B cell (primary cell): ENCODE data around the gene PSKH1. TPM values are rescaled to one million over a fixed set of nuclear protein-coding genes. Genes with fewer than 3 reads are reported as not detected.

Experiments used
- ATAC-seq: fragments of 200-7000 bp; cut with Tn5 transposase; one replicate; pipeline ENCODE4 v1.10.0; 2021; ENCODE audit warnings: low read depth, mild to moderate bottlenecking, moderate number of reproducible peaks, moderate library complexity
- CTCF ChIA-PET: fragments of 350-600 bp; sonication (Branson Sonifier 250); formaldehyde crosslinking; loops from one replicate; lab custom pipeline; 2021; ENCODE audit warnings: antibody characterized with exemption, inconsistent platforms; lab: Charles Lee
- POLR2A ChIA-PET: fragments of 350-600 bp; sonication (Branson Sonifier 250); formaldehyde crosslinking; loops from one replicate; lab custom pipeline; 2021; ENCODE audit warnings: antibody characterized with exemption; lab: Charles Lee
- DNase-seq: peaks from one replicate; pipeline ENCODE4 v3.0.0; 2013
- H2AFZ ChIP-seq: 2 replicates; pipeline ENCODE4 v1.6.1; 2012; ENCODE audit warnings: mild to moderate bottlenecking, low read depth, low read length; ENCODE audit not compliant: insufficient read depth, poor library complexity, severe bottlenecking
- H3K27ac ChIP-seq, 2 donors: 1 replicate in 1 of 2; 2 replicates in 1 of 2; pipeline ENCODE4 v1.5.1; 2012 to 2013; ENCODE audit warnings: low read length in 2 of 2, mild to moderate bottlenecking in 2 of 2, moderate library complexity in 1 of 2
- H3K27me3 ChIP-seq, 4 experiments: fragments of 200-600 bp in 1 of 4; sonication (generic) in 1 of 4; replicated peaks in 1 of 4; 1 replicate in 2 of 4; 2 replicates in 2 of 4; pipeline versions ENCODE4 v1.6.1 to v1.7.0; 2013 to 2016; ENCODE audit warnings: low read length in 3 of 4, mild to moderate bottlenecking in 2 of 4, mixed read lengths in 1 of 4, moderate library complexity in 1 of 4; ENCODE audit not compliant: insufficient read depth in 4 of 4, control insufficient read depth in 3 of 4; ENCODE audit errors: control extremely low read depth in 1 of 4
- H3K36me3 ChIP-seq, 2 experiments: replicated peaks in 1 of 2; 1 replicate in 1 of 2; 2 replicates in 1 of 2; pipeline versions ENCODE4 v1.6.1 to v1.7.1; 2013; ENCODE audit warnings: low read length in 1 of 2; ENCODE audit not compliant: insufficient read depth in 2 of 2, control insufficient read depth in 1 of 2; ENCODE audit errors: control extremely low read depth in 1 of 2, extremely low read depth in 1 of 2
- H3K4me1 ChIP-seq, 2 donors: fragments of 200-600 bp in 1 of 2; sonication (generic) in 1 of 2; 1 replicate in 1 of 2; 2 replicates in 1 of 2; pipeline versions ENCODE4 v1.5.1 to v1.6.1; 2013 to 2017; ENCODE audit warnings: low read length in 2 of 2; ENCODE audit not compliant: control insufficient read depth in 2 of 2, insufficient read depth in 2 of 2
- H3K4me2 ChIP-seq: replicated peaks from 2 replicates; pipeline ENCODE3; 2012; ENCODE audit warnings: mild to moderate bottlenecking, low read depth, low read length; ENCODE audit not compliant: poor library complexity, severe bottlenecking
- H3K4me3 ChIP-seq, 5 experiments: fragments of 200-600 bp in 1 of 5; sonication (generic) in 1 of 5; 1 replicate in 3 of 5; 2 replicates in 2 of 5; pipeline versions ENCODE4 v1.5.1 to v1.7.0; 2011 to 2016; ENCODE audit warnings: low read length in 4 of 5, mild to moderate bottlenecking in 4 of 5, low read depth in 2 of 5, control low read depth in 1 of 5, moderate library complexity in 1 of 5; ENCODE audit not compliant: insufficient read depth in 1 of 5; ENCODE audit errors: control extremely low read depth in 1 of 5, extremely low read depth in 1 of 5
- H3K79me2 ChIP-seq: fragments of 200-600 bp; sonication (generic); one replicate; pipeline ENCODE4 v1.6.0; 2016; ENCODE audit warnings: low read length; ENCODE audit not compliant: control insufficient read depth, insufficient read depth
- H3K9ac ChIP-seq: fragments of 200-600 bp; sonication (generic); 2 replicates; pipeline ENCODE4 v1.6.1; 2017; ENCODE audit warnings: mild to moderate bottlenecking, low read length, moderate library complexity
- H3K9me3 ChIP-seq, 3 donors: one replicate each; pipeline versions ENCODE4 v1.6.1 to v1.7.1; 2013; ENCODE audit warnings: low read length in 2 of 3; ENCODE audit not compliant: control insufficient read depth in 2 of 3, insufficient read depth in 1 of 3; ENCODE audit errors: control extremely low read depth in 1 of 3
- H4K20me1 ChIP-seq: 2 replicates; pipeline ENCODE4 v1.6.0; 2012; ENCODE audit warnings: mild to moderate bottlenecking, low read length; ENCODE audit not compliant: insufficient read depth, control insufficient read depth, poor library complexity, severe bottlenecking
- H3K27ac Mint-ChIP-seq: one replicate; pipeline ENCODE4 v1.8.0; 2021; ENCODE audit warnings: mixed read lengths
- H3K27me3 Mint-ChIP-seq: one replicate; pipeline ENCODE4 v1.8.0; 2021; ENCODE audit warnings: mixed read lengths
- H3K4me1 Mint-ChIP-seq: one replicate; pipeline ENCODE4 v1.8.0; 2021; ENCODE audit warnings: mixed read lengths
- H3K4me3 Mint-ChIP-seq: one replicate; pipeline ENCODE4 v1.8.0; 2021; ENCODE audit warnings: mixed read lengths
- H3K9me3 Mint-ChIP-seq: one replicate; pipeline ENCODE4 v1.8.0; 2022; ENCODE audit warnings: mixed read lengths; ENCODE audit not compliant: insufficient read depth
- EZH2 ChIP-seq: IDR thresholded peaks from 2 replicates; pipeline ENCODE4 v1.6.1; 2012; ENCODE audit warnings: borderline replicate concordance, low read depth, mild to moderate bottlenecking, moderate library complexity, low read length; ENCODE audit not compliant: insufficient read depth, poor library complexity, severe bottlenecking
- WGBS: methylation state at CpG from one replicate; pipeline ENCODE4 v1.1.5; 2013; ENCODE audit warnings: missing lambda C conversion rate; ENCODE audit not compliant: insufficient coverage; 5-methylcytosine and 5-hydroxymethylcytosine counted together
- intact Hi-C: fragments of 100-400 bp; cut with micrococcal nuclease; formaldehyde crosslinking; loops from one replicate; pipeline ENCODE4 v1.10.0; 2022
- polyA plus RNA-seq: library from polyadenylated mRNA; depleted of rRNA; stranded (reverse); fragments of >200 nt; gene quantifications from 2 replicates; pipeline ENCODE4 v1.2.3, GENCODE V29; 2012
- total RNA-seq, 2 donors: library from RNA; stranded (reverse); fragments of 120-200 nt in 1 of 2; gene quantifications; 1 replicate in 1 of 2; 2 replicates in 1 of 2; pipeline versions ENCODE4 v1.2.3 to v1.2.4, GENCODE V29; 2013 to 2022
- TF ChIP-seq, protein P1 (sequence below): fragments of 200-600 bp; IDR thresholded peaks from one replicate; pipeline ENCODE4 v1.8.0; 2022; ENCODE audit warnings: antibody characterized with exemption, mild to moderate bottlenecking

Gene PSKH1
- total and polyA plus RNA-seq, 2 donors (not counting 1 experiment from before 2014, with no cell fraction given) = 20.1 to 29.1 TPM

DNA sequence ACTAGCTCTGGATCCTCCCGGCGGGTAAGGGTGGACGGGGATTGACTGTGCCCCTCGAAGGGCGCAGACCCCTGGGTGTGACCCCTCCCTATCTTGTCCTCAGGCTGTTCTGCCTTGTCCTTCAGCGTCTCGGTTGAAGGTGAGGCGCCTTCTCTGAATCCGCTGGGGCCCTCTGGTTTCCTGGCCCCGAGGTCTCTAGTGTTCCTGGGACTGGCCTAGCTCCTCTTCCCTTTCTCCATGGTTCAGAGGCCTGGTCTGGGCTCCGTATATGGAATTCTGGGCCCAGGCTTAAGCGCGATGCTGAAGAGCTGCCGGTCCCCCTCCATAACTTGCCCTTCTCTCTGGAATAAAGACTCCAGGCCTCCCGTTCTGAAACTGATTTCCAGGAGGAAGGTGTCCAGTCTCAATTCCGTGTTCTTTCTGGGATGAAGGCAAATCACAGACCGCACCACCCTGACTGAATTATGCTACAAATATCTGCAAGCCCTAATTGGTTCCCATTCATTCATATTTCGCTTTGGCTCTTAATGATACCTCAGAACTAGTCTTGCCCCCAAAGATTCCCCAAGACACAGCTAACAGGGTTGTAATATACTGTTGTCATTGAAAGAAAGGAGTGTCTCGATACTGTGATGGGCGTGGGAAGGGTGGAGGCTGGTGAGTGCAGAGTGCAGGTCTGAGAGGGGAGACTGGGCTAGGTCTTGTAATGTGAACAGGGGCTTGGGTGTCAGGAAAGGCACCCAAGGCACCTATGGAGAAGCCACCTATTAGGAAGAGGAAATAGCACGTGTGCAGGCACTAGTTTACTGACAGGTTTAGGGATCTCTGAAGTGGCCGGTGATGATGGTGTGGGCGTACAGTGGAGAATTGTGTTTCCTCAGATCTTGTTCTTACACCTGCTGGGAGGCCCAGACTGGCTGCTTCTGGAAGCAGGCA is 19.4 kb upstream of the PSKH1 start:
- peaks cover 37% of the 10 kb centered on the region for H3K79me2 ChIP-seq
- H3K27ac ChIP-seq = peak overlapping the region; percentile 74 to 81
- 12% methylated on average over 21 of the region's 23 CpGs for WGBS
- CTCF ChIA-PET = interaction anchor here (0.7 to 2.3 kb wide), 8 partner anchors 8 to 355 kb away, joined by 3 to 17 read pairs (median 3); partner anchors contain the start of genes NRN1L and NUTF2
- peaks cover 0 to 40% of the 10 kb centered on the region in 2 experiments for H3K36me3 ChIP-seq
- H3K27ac Mint-ChIP-seq = peak overlapping the region; percentile 90
- POLR2A ChIA-PET = interaction anchor here (0.6 to 0.9 kb wide), 3 partner anchors 37 to 62 kb away, joined by 3 to 4 read pairs (median 4); no protein-coding TSS in a partner anchor
- peak overlapping the region; percentile 59 to 98 (median 88) for H3K4me3 ChIP-seq
- DNase-seq (no peak), ATAC-seq (no peak)
- H3K4me1 Mint-ChIP-seq = peaks cover 37% of the 10 kb centered on the region
- peaks cover 23 to 25% of the 10 kb centered on the region in 2 donors for H3K4me1 ChIP-seq
- no peaks in the 10 kb centered on the region for H3K9me3 ChIP-seq
- TF ChIP-seq, protein P1, sequence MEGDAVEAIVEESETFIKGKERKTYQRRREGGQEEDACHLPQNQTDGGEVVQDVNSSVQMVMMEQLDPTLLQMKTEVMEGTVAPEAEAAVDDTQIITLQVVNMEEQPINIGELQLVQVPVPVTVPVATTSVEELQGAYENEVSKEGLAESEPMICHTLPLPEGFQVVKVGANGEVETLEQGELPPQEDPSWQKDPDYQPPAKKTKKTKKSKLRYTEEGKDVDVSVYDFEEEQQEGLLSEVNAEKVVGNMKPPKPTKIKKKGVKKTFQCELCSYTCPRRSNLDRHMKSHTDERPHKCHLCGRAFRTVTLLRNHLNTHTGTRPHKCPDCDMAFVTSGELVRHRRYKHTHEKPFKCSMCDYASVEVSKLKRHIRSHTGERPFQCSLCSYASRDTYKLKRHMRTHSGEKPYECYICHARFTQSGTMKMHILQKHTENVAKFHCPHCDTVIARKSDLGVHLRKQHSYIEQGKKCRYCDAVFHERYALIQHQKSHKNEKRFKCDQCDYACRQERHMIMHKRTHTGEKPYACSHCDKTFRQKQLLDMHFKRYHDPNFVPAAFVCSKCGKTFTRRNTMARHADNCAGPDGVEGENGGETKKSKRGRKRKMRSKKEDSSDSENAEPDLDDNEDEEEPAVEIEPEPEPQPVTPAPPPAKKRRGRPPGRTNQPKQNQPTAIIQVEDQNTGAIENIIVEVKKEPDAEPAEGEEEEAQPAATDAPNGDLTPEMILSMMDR = no peak
- intact Hi-C loops = loop anchor here (1.0 to 5.0 kb wide), 4 partner anchors 31 to 67 kb away; partner anchors contain the start of genes RANBP10, THAP11 and TSNAXIP1
- H3K27me3 ChIP-seq = no peaks in the 10 kb centered on the region
- peak overlapping the region; percentile 98 for H3K4me2 ChIP-seq
- H2AFZ ChIP-seq = peak overlapping the region; percentile 97
- no peaks in the 10 kb centered on the region for H3K9me3 Mint-ChIP-seq
- H3K27me3 Mint-ChIP-seq = no peaks in the 10 kb centered on the region
- peak overlapping the region; percentile 91 for H3K4me3 Mint-ChIP-seq
- peaks cover 33% of the 10 kb centered on the region for H4K20me1 ChIP-seq
- peak overlapping the region; percentile 87 for H3K9ac ChIP-seq

DNA sequence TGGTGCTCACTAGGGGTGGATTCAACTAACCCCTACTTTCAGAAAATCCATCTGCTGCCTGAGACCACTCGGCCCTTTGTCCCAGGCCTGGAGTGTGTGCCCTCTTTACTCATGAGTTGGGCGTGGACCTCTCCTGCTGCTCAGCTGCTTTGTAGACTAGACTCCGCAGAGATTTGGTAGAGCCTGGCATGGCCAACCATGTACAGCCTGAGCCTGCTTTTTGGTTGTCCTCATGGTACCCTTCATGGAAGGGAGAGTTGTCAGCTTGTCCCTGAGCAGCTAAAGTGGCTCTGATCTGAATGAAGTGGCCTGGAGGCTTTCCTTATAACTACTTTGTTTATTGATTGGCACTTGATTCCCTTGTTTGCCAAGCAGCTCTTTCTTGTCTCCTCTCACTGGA is 18.7 kb upstream of the PSKH1 start:
- Histone ChIP-seq H3K27me3 (no peaks in the 10 kb centered on the region), H3K4me2 (peak overlapping the region; percentile 98), H3K9ac (peak overlapping the region; percentile 87), H3K27ac (no peak overlapping the region), H3K4me3 (peak overlapping the region in 2 of 5 experiments; percentile 76 to 98), H3K9me3 (no peaks in the 10 kb centered on the region), H3K36me3 (peaks cover 0 to 45% of the 10 kb centered on the region in 2 experiments), H4K20me1 (peaks cover 33% of the 10 kb centered on the region), H3K4me1 (peaks cover 23 to 25% of the 10 kb centered on the region in 2 donors), H3K79me2 (peaks cover 37% of the 10 kb centered on the region), H2AFZ (no peak overlapping the region)
- intact Hi-C loops = loop anchor here (5.0 kb wide), 1 partner anchor 42 kb away; no protein-coding TSS in a partner anchor
- 90% methylated on average over 3 of the region's 3 CpGs for WGBS
- no peaks in the 10 kb centered on the region for H3K9me3 Mint-ChIP-seq
- peaks cover 37% of the 10 kb centered on the region for H3K4me1 Mint-ChIP-seq
- TF ChIP-seq EZH2 = no peak
- TF ChIP-seq, protein P1 = no peak
- H3K27me3 Mint-ChIP-seq = no peaks in the 10 kb centered on the region
- POLR2A ChIA-PET = interaction anchor here (0.6 kb wide), 1 partner anchor 38 kb away, joined by 3 read pairs; no protein-coding TSS in a partner anchor
- H3K4me3 Mint-ChIP-seq = peak overlapping the region; percentile 91
- peak overlapping the region; percentile 90 for H3K27ac Mint-ChIP-seq
- ATAC-seq = no peak
- DNase-seq = no peak
- CTCF ChIA-PET = interaction anchor here (1.2 to 2.3 kb wide), 4 partner anchors 9 to 58 kb away, joined by 3 to 17 read pairs (median 4); partner anchors contain the start of gene NRN1L
